ENCODE measurements around the gene OCA2.
"Not testable (repeated sequence)": the region's sequence is repeated elsewhere in the genome, so short reads cannot be mapped to it uniquely, and the experiment has no call there.

The OCA2 gene

GRCh38 chr15:27958911-27959578 is 140.1 kb downstream of the OCA2 start:
- H3K4me3 ChIP-seq (ENCODE audit: low read depth, low read length): no peak overlapping the region

GRCh38 chr15:27956285-27956684 is 142.8 kb downstream of the OCA2 start:
- H3K4me3 ChIP-seq (ENCODE audit: low read depth, low read length): no peak overlapping the region

DNA sequence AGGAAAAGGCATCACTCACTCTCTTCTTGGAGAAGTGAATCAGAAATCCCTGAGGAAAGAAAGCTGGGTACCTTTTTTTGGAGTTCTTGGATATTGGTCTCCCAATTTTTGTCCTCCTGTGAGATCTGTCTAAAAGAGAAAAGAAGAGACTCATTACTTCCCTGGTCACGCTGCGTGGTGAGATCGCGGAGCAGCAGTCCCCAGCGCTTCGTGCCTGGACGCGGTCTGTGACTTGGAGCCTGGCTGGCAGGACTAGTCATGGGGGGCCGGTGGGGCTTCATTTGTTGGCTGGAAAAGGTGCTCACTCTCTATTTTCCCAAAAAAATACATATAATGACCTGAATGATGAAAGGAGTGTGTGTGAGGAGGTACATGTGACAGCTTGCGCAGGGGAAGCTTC is 144.0 kb downstream of the OCA2 start:
- H3K4me3 ChIP-seq (ENCODE audit: low read depth, low read length): no peak overlapping the region

- not testable (repeated sequence) for H3K4me3 ChIP-seq (ENCODE audit: low read depth, low read length)
These were observed 146.5 kb downstream of the OCA2 start for GRCh38 chr15:27952593-27952992.

GRCh38 chr15:27951191-27951890 is 147.8 kb downstream of the OCA2 start:
- no peak overlapping the region for H3K4me3 ChIP-seq (ENCODE audit: low read depth, low read length)

- no peak overlapping the region for H3K4me3 ChIP-seq (ENCODE audit: low read depth, low read length)
These were observed 150.0 kb downstream of the OCA2 start for GRCh38 chr15:27949089-27949488.

GRCh38 chr15:27939246-27939645 is 159.9 kb downstream of the OCA2 start:
- no peak overlapping the region for H3K4me3 ChIP-seq (ENCODE audit: low read depth, low read length)

DNA sequence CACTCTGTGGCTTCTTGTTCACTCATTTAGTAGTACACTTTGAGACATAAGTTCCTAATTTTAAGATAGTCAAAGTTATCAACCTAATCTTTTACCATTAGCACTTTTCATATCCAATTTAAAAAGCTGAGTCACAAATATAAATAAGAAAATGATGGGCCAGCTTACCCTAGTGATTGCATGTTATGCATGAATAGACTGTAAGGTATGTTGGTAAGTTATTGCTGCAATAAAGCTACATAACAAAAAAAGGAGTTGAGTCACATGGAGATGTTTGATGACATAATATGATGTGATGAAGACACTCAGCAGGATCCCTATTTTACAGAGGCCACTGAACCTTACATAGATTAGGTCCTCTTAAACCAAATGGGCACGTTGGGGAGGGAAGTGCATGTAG is 161.3 kb downstream of the OCA2 start:
- H3K4me3 ChIP-seq (ENCODE audit: low read depth, low read length): no peak overlapping the region

DNA sequence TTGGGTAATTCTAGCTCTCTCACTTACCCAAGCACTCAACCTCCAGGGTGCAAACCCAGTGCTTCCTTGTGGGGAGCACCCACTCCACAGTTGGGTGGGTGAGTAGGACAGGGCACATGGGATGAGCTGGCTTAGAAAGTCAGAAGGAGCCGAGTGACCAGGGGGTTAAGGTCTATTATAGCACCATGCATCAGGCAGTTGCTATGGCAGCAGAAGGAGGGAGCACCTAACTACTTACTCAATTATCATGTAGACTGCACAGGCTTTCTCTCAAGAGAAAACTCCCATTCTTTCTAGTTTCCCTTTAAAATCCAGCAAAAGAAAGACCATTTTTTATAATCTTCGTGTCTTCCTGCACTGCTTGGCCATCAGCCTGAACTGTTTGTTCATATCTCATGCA is 163.0 kb downstream of the OCA2 start:
- H3K4me3 ChIP-seq (ENCODE audit: low read depth, low read length): no peak overlapping the region

GRCh38 chr15:27935328-27935727 is 163.8 kb downstream of the OCA2 start:
- H3K4me3 ChIP-seq (ENCODE audit: low read depth, low read length): no peak overlapping the region

DNA sequence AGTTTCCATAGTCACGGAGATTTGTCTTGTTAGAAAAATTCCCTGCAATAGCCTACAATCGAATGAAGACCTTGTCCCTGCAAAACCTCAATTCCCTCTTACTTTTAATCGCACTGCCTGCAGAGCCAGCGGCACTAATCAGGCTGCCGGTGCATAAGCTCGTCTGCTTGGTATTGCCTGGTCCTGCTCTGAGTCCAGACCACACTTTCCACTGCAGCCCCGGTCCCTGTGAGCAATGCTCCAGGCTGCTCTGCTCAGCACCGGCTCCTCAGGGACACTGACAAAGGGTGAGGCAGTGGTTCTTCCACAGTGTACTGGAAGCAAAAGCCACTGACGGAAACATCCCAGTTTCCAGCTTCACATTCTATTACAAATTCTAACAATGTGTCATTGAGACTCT is 164.3 kb downstream of the OCA2 start:
- no peak overlapping the region for H3K4me3 ChIP-seq (ENCODE audit: low read depth, low read length)

GRCh38 chr15:27933562-27933961 is 165.6 kb downstream of the OCA2 start:
- H3K4me3 ChIP-seq (ENCODE audit: low read depth, low read length): no peak overlapping the region

- no peak overlapping the region for H3K4me3 ChIP-seq (ENCODE audit: low read depth, low read length)
These were observed 166.5 kb downstream of the OCA2 start for GRCh38 chr15:27932600-27932999.

GRCh38 chr15:27928386-27928785 is 170.7 kb downstream of the OCA2 start:
- no peak overlapping the region for H3K4me3 ChIP-seq (ENCODE audit: low read depth, low read length)

- H3K4me3 ChIP-seq (ENCODE audit: low read depth, low read length): no peak overlapping the region
These were observed 186.8 kb downstream of the OCA2 start for GRCh38 chr15:27912283-27912682.

GRCh38 chr15:27906802-27907201 is 192.3 kb downstream of the OCA2 start:
- no peak overlapping the region for H3K4me3 ChIP-seq (ENCODE audit: low read depth, low read length)

GRCh38 chr15:27903405-27903804 is 195.7 kb downstream of the OCA2 start:
- H3K4me3 ChIP-seq (ENCODE audit: low read depth, low read length): no peak overlapping the region

DNA sequence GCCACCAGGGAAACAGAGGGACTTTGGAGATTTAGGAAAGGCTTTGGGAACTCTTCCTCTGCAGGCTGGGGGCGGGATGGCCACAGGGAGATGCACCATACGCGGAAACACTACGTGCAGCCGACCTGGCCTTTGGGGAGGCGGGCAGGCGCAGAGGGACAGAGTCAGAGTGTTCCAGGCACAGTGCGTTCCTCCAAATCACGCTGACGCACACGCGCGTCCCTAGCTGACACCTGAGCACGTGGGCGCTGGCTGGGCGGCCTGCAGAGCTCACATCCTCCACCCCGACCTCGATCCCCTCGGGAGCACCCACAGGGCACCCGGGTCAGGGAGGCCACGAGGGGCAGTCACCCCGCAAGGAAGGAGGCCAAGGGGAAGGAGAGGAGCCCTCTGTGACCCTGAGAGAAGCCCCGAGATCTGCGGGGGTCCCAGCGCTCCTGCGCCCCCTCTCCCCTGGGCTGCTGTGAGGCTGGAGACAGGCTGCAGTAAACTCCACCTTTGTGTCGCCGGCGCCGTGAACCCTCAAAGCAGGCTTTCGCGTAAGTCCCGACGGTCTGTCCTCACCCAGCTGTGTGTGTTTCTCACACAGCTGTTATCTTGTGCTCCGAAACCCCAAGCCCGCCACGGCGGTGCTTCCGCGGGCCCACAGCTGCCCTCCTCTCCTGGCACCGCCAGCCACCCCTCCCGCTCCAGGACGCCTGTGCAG is 196.3 kb downstream of the OCA2 start:
- no peak overlapping the region for H3K4me3 ChIP-seq (ENCODE audit: low read depth, low read length)

- H3K4me3 ChIP-seq (ENCODE audit: low read depth, low read length): no peak overlapping the region
These were observed 199.4 kb downstream of the OCA2 start for GRCh38 chr15:27899583-27900285.

DNA sequence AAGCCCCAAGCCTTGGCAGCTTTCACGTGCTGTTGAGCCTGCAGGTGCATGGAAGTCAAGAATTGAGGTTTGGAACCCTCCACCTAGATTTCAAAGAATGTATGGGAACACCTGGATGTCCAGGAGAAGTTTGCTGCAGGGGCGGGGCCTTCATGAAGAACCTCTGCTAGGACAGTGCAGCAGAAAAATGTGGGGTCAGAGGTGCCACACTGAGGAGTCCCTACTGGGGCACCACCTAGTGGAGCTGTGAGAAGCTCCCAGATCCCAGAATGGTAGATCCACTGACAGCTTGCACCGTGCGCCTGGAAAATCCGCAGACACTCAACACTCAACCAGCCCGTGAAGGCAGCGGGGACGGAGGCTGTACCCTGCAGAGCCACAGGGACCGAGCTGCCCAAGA is 201.6 kb downstream of the OCA2 start:
- H3K4me3 ChIP-seq (ENCODE audit: low read depth, low read length): no peak overlapping the region

DNA sequence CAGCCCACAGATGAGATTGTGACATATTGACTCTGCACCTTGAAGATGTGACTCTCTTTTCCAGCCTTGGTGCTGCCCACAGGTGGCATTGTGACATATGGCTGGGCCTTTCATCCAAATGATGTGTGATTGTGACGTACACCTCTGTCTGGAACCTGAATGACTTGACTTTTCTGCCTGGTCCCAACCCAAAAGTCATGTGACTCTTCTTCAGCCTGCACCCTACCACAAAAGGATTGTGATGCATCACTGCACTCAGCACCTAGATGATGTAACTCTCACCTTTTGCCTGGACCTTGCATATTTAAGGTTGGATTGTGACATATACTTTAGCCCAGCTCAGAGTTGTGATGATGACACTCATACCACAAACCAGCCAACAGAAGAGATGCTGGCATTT is 204.5 kb downstream of the OCA2 start:
- no peak overlapping the region for H3K4me3 ChIP-seq (ENCODE audit: low read depth, low read length)

- H3K4me3 ChIP-seq (ENCODE audit: low read depth, low read length): no peak overlapping the region
These were observed 209.9 kb downstream of the OCA2 start for GRCh38 chr15:27889258-27889657.
